A549 treated with GW870086 at 1 μM for 4 hours (cell line): ENCODE results near the gene PEX7. TPM values are rescaled to one million over a fixed set of nuclear protein-coding genes. Genes with fewer than 3 reads are reported as not detected.

Experiments used
- total RNA-seq: library from RNA; stranded (reverse); fragments of 200-300 nt; extraction: Qiagen RNA extraction; gene quantifications from 5 replicates; pipeline ENCODE4 v1.2.3, GENCODE V29; 2022; ENCODE audit warnings: low read depth

The PEX7 gene
- 4.7 to 6.1 TPM (median 5.1 TPM) in 5 replicates for total RNA-seq

GRCh38 chr6:136822376-136823127, at the start of gene PEX7:
TSS of gene PEX7 (plus strand) at chr6:136822592. CDS start at chr6:136822666, 74 bp downstream.

GRCh38 chr6:136792410-136793262, 29.8 kb upstream of the PEX7 start, which contains the start of gene MAP3K5:
TSS of gene MAP3K5 (minus strand) at chr6:136792477. CDS start at chr6:136792157, 320 bp downstream.

GRCh38 chr6:136921936-136922684, 99.7 kb downstream of the PEX7 start, which contains the start of gene SLC35D3:
TSS of gene SLC35D3 (plus strand) at chr6:136922301. CDS start at chr6:136922429, 128 bp downstream.

Other genes starting within 250 kb of the PEX7 start
- gene MAP3K5, start 30.1 kb upstream of the PEX7 start, total RNA-seq, result 2.0 to 2.7 TPM (median 2.5 TPM) in 5 replicates
- gene SLC35D3, start 99.7 kb downstream of the PEX7 start, total RNA-seq, result 0.05 to 0.09 TPM in 2 of 5 replicates, not detected in the others
- gene IL20RA, start 222.4 kb downstream of the PEX7 start, total RNA-seq, result 0.03 to 0.06 TPM in 2 of 5 replicates, not detected in the others